TTC549 (cell line): ENCODE results near the gene PSMB5.
A peak's percentile ranks its signal among the peaks of the same experiment; 100 is the strongest.

ENCODE experiments used
- FAIRE-seq: peaks from 2 replicates; lab custom pipeline; 2012; peaks lifted over from hg19 to GRCh38; lab: Jason Lieb, UNC

PSMB5 gene

GRCh38 chr14:22986508-22987054, 48.1 kb downstream of the PSMB5 start:
- FAIRE-seq = peak; percentile 42

- no peak for FAIRE-seq
These were observed 48.7 kb downstream of the PSMB5 start for GRCh38 chr14:22985894-22986507.

- no peak for FAIRE-seq
These were observed 49.6 kb downstream of the PSMB5 start for GRCh38 chr14:22984959-22985658.

GRCh38 chr14:22982477-22983245, 52.0 kb downstream of the PSMB5 start, which contains the start of gene AJUBA:
Gene AJUBA, minus strand, starts transcription at chr14:22982551. Its CDS starts 285 bp downstream, at chr14:22982266.
- FAIRE-seq = no peak

GRCh38 chr14:22981876-22982476, 52.7 kb downstream of the PSMB5 start:
- no peak for FAIRE-seq

GRCh38 chr14:22981090-22981875, 53.4 kb downstream of the PSMB5 start:
- no peak for FAIRE-seq

- FAIRE-seq = no peak
These were observed 54.0 kb downstream of the PSMB5 start for GRCh38 chr14:22980672-22981089.

GRCh38 chr14:22979748-22980392, 54.8 kb downstream of the PSMB5 start:
- no peak for FAIRE-seq

GRCh38 chr14:22978981-22979671, 55.6 kb downstream of the PSMB5 start:
- no peak for FAIRE-seq

- FAIRE-seq = no peak
These were observed 56.2 kb downstream of the PSMB5 start for GRCh38 chr14:22978487-22978837.

GRCh38 chr14:22977684-22978486, 56.8 kb downstream of the PSMB5 start:
- FAIRE-seq = no peak

- FAIRE-seq = no peak
These were observed 57.3 kb downstream of the PSMB5 start for GRCh38 chr14:22977434-22977683.

GRCh38 chr14:22976620-22977433, 57.9 kb downstream of the PSMB5 start:
- FAIRE-seq = no peak
